ENCODE results near the gene EIPR1.

DNA sequence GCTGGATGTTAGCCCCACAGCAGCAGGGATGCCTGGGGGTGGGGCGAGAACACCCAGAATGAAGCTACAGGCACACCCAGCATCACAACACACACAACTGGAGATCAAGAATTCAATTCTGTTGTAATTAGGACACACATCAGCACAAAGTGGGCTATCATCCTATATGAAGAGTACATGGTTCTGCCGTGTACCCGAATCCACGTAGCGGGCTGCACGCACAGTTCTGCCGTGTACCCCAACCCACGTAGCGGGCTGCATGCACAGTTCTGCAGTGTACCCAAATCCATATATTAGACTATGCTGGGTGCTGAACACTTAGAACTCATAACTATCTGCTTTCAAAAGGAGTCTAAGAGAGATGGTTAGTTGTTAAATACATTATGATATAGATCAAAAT lies 86.5 kb downstream of the EIPR1 start:
- TF ChIP-seq, protein P1, sequence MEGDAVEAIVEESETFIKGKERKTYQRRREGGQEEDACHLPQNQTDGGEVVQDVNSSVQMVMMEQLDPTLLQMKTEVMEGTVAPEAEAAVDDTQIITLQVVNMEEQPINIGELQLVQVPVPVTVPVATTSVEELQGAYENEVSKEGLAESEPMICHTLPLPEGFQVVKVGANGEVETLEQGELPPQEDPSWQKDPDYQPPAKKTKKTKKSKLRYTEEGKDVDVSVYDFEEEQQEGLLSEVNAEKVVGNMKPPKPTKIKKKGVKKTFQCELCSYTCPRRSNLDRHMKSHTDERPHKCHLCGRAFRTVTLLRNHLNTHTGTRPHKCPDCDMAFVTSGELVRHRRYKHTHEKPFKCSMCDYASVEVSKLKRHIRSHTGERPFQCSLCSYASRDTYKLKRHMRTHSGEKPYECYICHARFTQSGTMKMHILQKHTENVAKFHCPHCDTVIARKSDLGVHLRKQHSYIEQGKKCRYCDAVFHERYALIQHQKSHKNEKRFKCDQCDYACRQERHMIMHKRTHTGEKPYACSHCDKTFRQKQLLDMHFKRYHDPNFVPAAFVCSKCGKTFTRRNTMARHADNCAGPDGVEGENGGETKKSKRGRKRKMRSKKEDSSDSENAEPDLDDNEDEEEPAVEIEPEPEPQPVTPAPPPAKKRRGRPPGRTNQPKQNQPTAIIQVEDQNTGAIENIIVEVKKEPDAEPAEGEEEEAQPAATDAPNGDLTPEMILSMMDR (conservative IDR thresholded peaks at IDR 0.05 in 1 of 2, IDR thresholded peaks at IDR 0.05 in 1 of 2; ENCODE audit: low read depth in 1 of 2, low read length in 2 of 2) = no peak
- no peak for TF ChIP-seq EZH2 (IDR thresholded peaks at IDR 0.05; ENCODE audit: low read length, missing control alignments)
